Esophagus muscularis mucosa (tissue), 4 donors: ENCODE results near the gene POTEF. TPM values are rescaled to one million over a fixed set of nuclear protein-coding genes. Genes with fewer than 3 reads are reported as not detected.
"Not testable (repeated sequence)": the region's sequence is repeated elsewhere in the genome, so short reads cannot be mapped to it uniquely, and the experiment has no call there.

Source experiments
- DNase-seq: peaks from one replicate; pipeline ENCODE4 v3.0.0-alpha.2; 2017; ENCODE audit errors: extremely low spot score
- H3K27ac ChIP-seq, 4 donors: fragments of 200-600 bp; sonication (generic); replicated peaks in 1 of 4; 1 replicate in 3 of 4; 2 replicates in 1 of 4; pipeline ENCODE4 v1.5.1; 2016 to 2019; ENCODE audit warnings: mild to moderate bottlenecking in 1 of 4
- H3K27me3 ChIP-seq, 4 donors: fragments of 200-600 bp; sonication (generic); one replicate each; pipeline versions ENCODE4 v1.5.1 to v1.6.0; 2016 to 2019
- H3K36me3 ChIP-seq, 4 donors: fragments of 200-600 bp; sonication (generic); one replicate each; pipeline ENCODE4 v1.5.1; 2016 to 2019
- H3K4me1 ChIP-seq, 4 donors: fragments of 200-600 bp; sonication (generic); one replicate each; pipeline ENCODE4 v1.5.1; 2016 to 2019
- H3K4me3 ChIP-seq, 4 donors: fragments of 200-600 bp; sonication (generic); 1 replicate in 2 of 4; 2 replicates in 2 of 4; pipeline ENCODE4 v1.5.1; 2016 to 2019; ENCODE audit warnings: mild to moderate bottlenecking in 4 of 4, moderate library complexity in 1 of 4
- H3K9me3 ChIP-seq, 4 donors: fragments of 200-600 bp; sonication (generic); 1 replicate in 3 of 4; 2 replicates in 1 of 4; pipeline ENCODE4 v1.5.1; 2016 to 2019
- CTCF ChIP-seq, 3 experiments: fragments of 200-600 bp in 2 of 3; fragments of 450-650 bp in 1 of 3; sonication (generic) in 2 of 3; IDR thresholded peaks; one replicate each; pipeline ENCODE4 v1.5.1; 2017 to 2019; ENCODE audit warnings: antibody characterized with exemption in 3 of 3, mild to moderate bottlenecking in 2 of 3, moderate library complexity in 1 of 3
- EP300 ChIP-seq: sonication (generic); formaldehyde crosslinking; IDR thresholded peaks from one replicate; pipeline ENCODE4 v1.6.1; 2017; ENCODE audit warnings: antibody characterized with exemption
- POLR2A ChIP-seq: fragments of 450-650 bp; IDR thresholded peaks from one replicate; pipeline ENCODE4 v1.6.1; 2017; ENCODE audit warnings: antibody characterized with exemption, moderate library complexity, mild to moderate bottlenecking, low read depth
- POLR2AphosphoS5 ChIP-seq, 2 donors: sonication (generic); formaldehyde crosslinking; IDR thresholded peaks; one replicate each; pipeline ENCODE4 v1.6.1; 2017; ENCODE audit warnings: antibody characterized with exemption in 2 of 2
- WGBS: methylation state at CpG from one replicate; pipeline ENCODE4 v1.1.5; 2018; 5-methylcytosine and 5-hydroxymethylcytosine counted together
- intact Hi-C: fragments of 100-400 bp; cut with DNase I; formaldehyde crosslinking; loops from one replicate; pipeline ENCODE4 v1.15.1; 2023
- total RNA-seq, 4 donors: library from RNA; depleted of rRNA; stranded (reverse); fragments of >200 nt; gene quantifications; one replicate each; pipeline versions ENCODE4 v1.1.0 to v1.2.1, GENCODE V29; 2016

Gene POTEF
- total RNA-seq, 4 donors from 2014 or later: not detected

- Histone ChIP-seq H3K9me3 (no peaks in the 10 kb centered on the region), H3K27ac (no peak overlapping the region), H3K36me3 (no peaks in the 10 kb centered on the region), H3K4me1 (no peaks in the 10 kb centered on the region), H3K4me3 (no peak overlapping the region), H3K27me3 (no peaks in the 10 kb centered on the region)
- peak; percentile 64 for DNase-seq
- intact Hi-C loops: no loop called here
- WGBS: 98% methylated on average over 7 of the region's 15 CpGs
- no peak for TF ChIP-seq POLR2AphosphoS5 (IDR thresholded peaks at IDR 0.05)
- TF ChIP-seq CTCF (IDR thresholded peaks at IDR 0.05): no peak
- TF ChIP-seq POLR2A: no peak
- no peak for TF ChIP-seq EP300
These were observed 6.9 kb upstream of the POTEF start for GRCh38 chr2:130135692-130136541.

DNA sequence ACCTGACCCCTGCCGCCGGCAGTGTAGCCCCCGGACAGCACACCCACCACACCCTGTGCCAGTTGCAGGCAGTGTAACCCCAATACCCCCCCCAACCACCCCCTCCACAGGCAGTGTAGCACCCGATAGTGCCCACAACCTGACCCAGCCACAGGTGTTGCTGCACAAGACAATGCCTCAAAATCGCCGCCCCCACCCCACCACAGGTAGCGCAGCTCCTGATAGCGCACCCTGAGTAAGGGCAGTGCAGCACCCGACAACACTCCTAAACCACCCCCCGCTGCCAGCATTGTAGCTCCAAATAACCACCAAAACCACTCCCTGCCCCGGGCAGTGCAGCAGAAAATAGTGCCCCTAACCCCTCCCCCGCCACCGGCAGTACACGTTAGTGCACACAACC, 558 bp downstream of the POTEF start:
- H3K4me1 ChIP-seq, H3K27ac ChIP-seq, H3K4me3 ChIP-seq, H3K9me3 ChIP-seq, H3K27me3 ChIP-seq, H3K36me3 ChIP-seq, DNase-seq, intact Hi-C loops: not testable (repeated sequence)
- 100% methylated on average over 3 of the region's 14 CpGs for WGBS

GRCh38 chr2:130127726-130128125, 1.3 kb downstream of the POTEF start:
- intact Hi-C loops, H3K4me3 ChIP-seq, DNase-seq, H3K27ac ChIP-seq, H3K36me3 ChIP-seq, H3K9me3 ChIP-seq, H3K4me1 ChIP-seq, H3K27me3 ChIP-seq: not testable (repeated sequence)
- no CpG with 5 or more reads among the region's 9 CpGs for WGBS

- H3K9me3 ChIP-seq, H3K36me3 ChIP-seq, H3K27ac ChIP-seq, intact Hi-C loops, H3K4me1 ChIP-seq, H3K27me3 ChIP-seq, DNase-seq, H3K4me3 ChIP-seq: not testable (repeated sequence)
- 93% methylated on average over 38 of the region's 45 CpGs for WGBS
These were observed 8.1 kb downstream of the POTEF start for GRCh38 chr2:130120924-130121323.

DNA sequence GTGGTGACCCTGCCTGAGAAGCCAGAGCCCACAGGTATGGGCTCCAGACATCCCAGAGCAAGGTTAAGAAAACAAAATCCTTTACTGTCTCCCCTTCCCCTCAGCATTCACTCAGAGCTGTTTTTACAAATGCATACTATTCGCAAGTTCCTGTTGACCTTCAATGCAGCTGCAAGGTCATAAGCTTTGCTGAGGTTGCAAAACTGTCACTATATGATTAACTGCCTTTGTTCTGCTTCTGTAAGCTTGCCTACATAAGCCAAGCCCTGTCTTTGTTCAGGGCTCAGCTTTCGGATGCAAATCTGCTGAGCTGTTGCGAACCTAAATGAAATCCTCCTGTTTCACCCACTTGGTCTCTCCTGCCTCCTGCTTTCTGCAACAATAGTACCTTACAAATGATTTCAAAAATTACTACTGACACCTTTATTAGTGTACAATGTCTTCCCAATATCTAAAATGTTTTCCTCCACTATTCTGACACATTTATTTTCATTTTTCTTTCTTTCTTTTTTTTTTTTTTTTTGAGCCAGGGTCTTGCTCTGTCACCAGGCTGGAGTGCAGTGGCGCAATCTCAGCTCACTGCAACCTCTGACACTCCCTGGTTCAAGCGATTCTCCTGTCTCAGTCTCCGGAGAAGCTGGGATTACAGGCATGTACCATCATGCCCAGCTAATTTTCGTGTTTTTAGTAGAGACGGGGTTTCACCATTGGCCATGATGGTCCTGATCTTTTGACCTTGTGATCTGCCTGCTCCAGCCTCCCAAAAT, 26.2 kb downstream of the POTEF start:
- 72% methylated on average over 5 of the region's 8 CpGs for WGBS

DNA sequence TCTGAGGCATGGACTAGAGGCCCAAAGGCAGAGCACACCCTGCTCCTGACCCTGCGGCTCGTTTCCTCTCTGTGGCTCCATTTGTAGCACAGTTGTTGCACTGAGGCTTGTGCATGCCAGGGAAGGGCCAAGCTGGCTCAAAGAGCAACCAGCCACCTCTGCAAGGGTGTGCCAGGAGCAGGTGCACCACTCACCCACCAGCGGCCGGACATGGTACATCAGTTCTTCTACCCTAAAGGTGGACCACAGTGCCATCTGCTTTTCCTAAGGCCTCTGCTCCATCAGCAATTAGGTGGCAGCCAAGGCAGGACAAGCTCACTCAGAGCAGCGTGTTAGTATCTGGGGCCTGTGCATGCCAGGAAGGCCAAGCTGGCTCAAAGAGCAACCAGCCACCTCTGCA, 66.4 kb downstream of the POTEF start:
- H3K36me3 ChIP-seq, H3K27ac ChIP-seq, H3K27me3 ChIP-seq, H3K4me3 ChIP-seq, H3K9me3 ChIP-seq, H3K4me1 ChIP-seq, DNase-seq, intact Hi-C loops: not testable (repeated sequence)
- WGBS: no CpG with 5 or more reads among the region's 5 CpGs

More for the DNA sequence above, 26.2 kb downstream of the POTEF start:
- H3K27ac ChIP-seq, DNase-seq, H3K9me3 ChIP-seq, H3K4me1 ChIP-seq, H3K36me3 ChIP-seq, H3K27me3 ChIP-seq, intact Hi-C loops, H3K4me3 ChIP-seq: not testable (repeated sequence)

- H3K27ac ChIP-seq, H3K36me3 ChIP-seq, intact Hi-C loops, H3K4me1 ChIP-seq, H3K4me3 ChIP-seq, H3K9me3 ChIP-seq, DNase-seq, H3K27me3 ChIP-seq: not testable (repeated sequence)
- no CpG with 5 or more reads among the region's 10 CpGs for WGBS
These were observed 69.0 kb downstream of the POTEF start for GRCh38 chr2:130059982-130060381.

DNA sequence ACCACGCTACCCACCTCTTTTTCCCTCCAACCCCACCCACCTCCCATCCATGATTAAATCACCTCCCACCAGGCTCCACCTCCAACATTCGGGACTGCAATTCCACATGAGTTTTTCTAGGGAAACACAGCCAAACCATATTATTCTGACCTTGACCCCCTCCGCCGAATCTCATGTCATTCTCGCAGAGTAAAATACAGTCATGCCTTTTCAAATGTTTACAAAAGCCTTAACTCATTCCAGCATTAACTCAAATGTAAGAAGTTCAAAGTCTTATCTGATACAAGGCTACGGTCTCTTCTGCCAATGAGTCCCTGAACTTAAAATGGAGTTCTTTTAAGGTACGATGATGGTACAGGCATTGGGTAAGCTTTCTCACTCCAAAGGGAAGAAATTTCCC, 72.7 kb downstream of the POTEF start:
- H3K27ac ChIP-seq, DNase-seq, intact Hi-C loops, H3K4me1 ChIP-seq, H3K9me3 ChIP-seq, H3K27me3 ChIP-seq, H3K4me3 ChIP-seq, H3K36me3 ChIP-seq: not testable (repeated sequence)
- WGBS: 57% methylated on average over 4 of the region's 7 CpGs

- 100% methylated on average over 3 of the region's 7 CpGs for whole genome bisulfite sequencing
- intact Hi-C loops, H3K9me3 ChIP-seq, H3K4me3 ChIP-seq, H3K27ac ChIP-seq, H3K27me3 ChIP-seq, H3K4me1 ChIP-seq, H3K36me3 ChIP-seq: not testable (repeated sequence)
- DNase-seq: peak; percentile 77
These were observed 75.7 kb downstream of the POTEF start for GRCh38 chr2:130053217-130053911.

- H3K9me3 ChIP-seq, H3K27me3 ChIP-seq, H3K36me3 ChIP-seq, intact Hi-C loops, H3K27ac ChIP-seq, H3K4me3 ChIP-seq, H3K4me1 ChIP-seq: not testable (repeated sequence)
- peak; percentile 47 for DNase-seq
- no CpG with 5 or more reads among the region's 5 CpGs for WGBS
These were observed 76.6 kb downstream of the POTEF start for GRCh38 chr2:130052376-130052775.

DNA sequence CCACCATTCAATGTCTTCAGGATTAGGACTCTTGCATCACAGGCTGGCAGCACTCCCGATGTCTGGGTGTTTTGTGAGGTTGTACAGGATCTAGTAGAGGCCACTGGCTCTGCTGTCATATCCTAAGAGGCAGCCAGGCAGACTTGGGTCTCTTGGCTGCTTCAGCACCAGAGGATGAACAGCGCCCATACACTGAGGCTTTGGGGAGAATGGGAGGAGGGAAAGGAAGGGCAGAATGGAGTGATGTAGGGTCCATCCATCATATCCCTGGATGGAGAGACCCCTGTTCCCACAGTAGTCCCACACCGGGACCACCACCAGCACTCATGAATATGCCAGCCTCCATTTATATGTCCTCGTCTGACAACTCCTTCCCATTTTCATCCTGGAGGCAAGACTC, 80.6 kb downstream of the POTEF start:
- H3K4me3 ChIP-seq, H3K27ac ChIP-seq, H3K9me3 ChIP-seq, intact Hi-C loops, DNase-seq, H3K4me1 ChIP-seq, H3K36me3 ChIP-seq, H3K27me3 ChIP-seq: not testable (repeated sequence)
- no CpG with 5 or more reads among the region's 4 CpGs for WGBS
